Measurements from ENCODE around the gene FBXW9. TPM values are rescaled to one million over a fixed set of nuclear protein-coding genes. Genes with fewer than 3 reads are reported as not detected.

The FBXW9 gene
- total and polyA plus RNA-seq, 2 of the 4 experiments (the other 2 are of a cell fraction): 9.5 to 14.2 TPM

GRCh38 chr19:12696366-12697335 is at the start of gene FBXW9 (continued):
- TF ChIP-seq RCOR1 (IDR thresholded peaks at IDR 0.05; ENCODE audit: insufficient replicate concordance, low read length) (no peak), SMC3 (IDR thresholded peaks at IDR 0.05; ENCODE audit: low read depth, low read length) (no peak)

- H2AK9ac ChIP-seq (replicated peaks; ENCODE audit: low read depth, low read length, poor library complexity): peak overlapping the region; percentile 65
- H2BK5ac ChIP-seq (ENCODE audit: low read depth, low read length, poor library complexity, severe bottlenecking): no peak overlapping the region
- no peaks in the 10 kb centered on the region for H4K20me1 ChIP-seq (ENCODE audit: insufficient read depth, low read length)
- H3K4me3 ChIP-seq (ENCODE audit: insufficient read depth, low read depth, low read length): no peak overlapping the region
- no peaks in the 10 kb centered on the region for H3K9me1 ChIP-seq (ENCODE audit: insufficient read depth, low read length)
- ATAC-seq (ENCODE audit: low read depth) (no peak), DNase-seq (no peak)
- H3K9me3 ChIP-seq (ENCODE audit: control insufficient read depth, insufficient read depth, low read length): peaks cover 5% of the 10 kb centered on the region; the same call in 1 of the 2 replicates
- ChIA-PET CTCF (no interaction called here), POLR2A (ENCODE audit: unreplicated experiment) (interaction anchor here (0.7 kb wide), 1 partner anchor 118 kb away, joined by 3 read pairs; no protein-coding TSS in a partner anchor)
- H3K18ac ChIP-seq (ENCODE audit: low read depth, low read length): no peak overlapping the region
- peaks cover 35% of the 10 kb centered on the region for H3K36me3 ChIP-seq (ENCODE audit: control insufficient read depth, insufficient read depth, low read length)
- 40% methylated on average over 1 of the region's 22 CpGs; no CpG with 5 or more reads in 1 of the 2 experiments for WGBS, 2 experiments (ENCODE audit: extremely low coverage in 2 of 2, insufficient read length in 1 of 2)
- peaks cover under 1% of the 10 kb centered on the region; the same call in 1 of the 2 replicates for H3K27me3 ChIP-seq (ENCODE audit: control insufficient read depth, insufficient read depth, low read length)
- in situ Hi-C loops (cut with MboI; ENCODE audit: low sequenced_read_pairs) (no loop called here), intact Hi-C loops (cut with micrococcal nuclease) (no loop called here), dilution Hi-C loops (cut with HindIII; ENCODE audit: low sequenced_read_pairs, unreplicated experiment) (no loop called here)
- no peak overlapping the region for H2BK20ac ChIP-seq (ENCODE audit: low read depth, low read length)
- no peak overlapping the region for H4K5ac ChIP-seq (ENCODE audit: low read depth, low read length)
- H3K9ac ChIP-seq (ENCODE audit: low read depth, low read length): no peak overlapping the region
- peaks cover 3% of the 10 kb centered on the region; the same call in 1 of the 2 replicates for H3K4me1 ChIP-seq (ENCODE audit: control insufficient read depth, insufficient read depth, low read length)
- H4K91ac ChIP-seq (ENCODE audit: insufficient read depth, low read depth, low read length): no peak overlapping the region
- BruUV-seq (replicated peaks): no TSS peak
- H3K27ac ChIP-seq (ENCODE audit: insufficient read depth, low read length): no peak overlapping the region
- H3K56ac ChIP-seq (ENCODE audit: extremely low read depth, insufficient read depth, low read length): no peak overlapping the region
- no peak overlapping the region for H3K14ac ChIP-seq (replicated peaks; ENCODE audit: low read depth, low read length)
- no peak overlapping the region for H3K23ac ChIP-seq (ENCODE audit: low read depth, low read length)
- H2BK120ac ChIP-seq (ENCODE audit: low read depth, low read length): no peak overlapping the region
- no peak for TF ChIP-seq RFX5 (IDR thresholded peaks at IDR 0.05; ENCODE audit: low read depth, low read length)
- H4K8ac ChIP-seq (ENCODE audit: low read depth in 2 of 2, low read length in 2 of 2): no peak overlapping the region
- H2BK15ac ChIP-seq (ENCODE audit: low read depth, low read length): no peak overlapping the region
- H3K79me1 ChIP-seq (ENCODE audit: low read depth in 1 of 2, low read length in 2 of 2): peaks cover 3 to 13% of the 10 kb centered on the region in 2 experiments; a peak in 1 of 4 replicates
- no peak overlapping the region for H3K4ac ChIP-seq (ENCODE audit: low read depth, low read length)
- H2AFZ ChIP-seq (replicated peaks; ENCODE audit: low read length, poor library complexity): no peak overlapping the region
- no peak overlapping the region for H2AK5ac ChIP-seq (ENCODE audit: low read depth, low read length)
- no peak overlapping the region for H3K4me2 ChIP-seq (ENCODE audit: low read depth, low read length)
Observed at GRCh38 chr19:12745166-12745897, 48.9 kb upstream of the FBXW9 start.

Data from IMR-90 (cell line).